ENCODE data around the gene EGFR. TPM values are rescaled to one million over a fixed set of nuclear protein-coding genes. Genes with fewer than 3 reads are reported as not detected.

Gene EGFR
- total and polyA plus RNA-seq, 9 donors = 13.0 to 54.6 (median 41.7) TPM

DNA sequence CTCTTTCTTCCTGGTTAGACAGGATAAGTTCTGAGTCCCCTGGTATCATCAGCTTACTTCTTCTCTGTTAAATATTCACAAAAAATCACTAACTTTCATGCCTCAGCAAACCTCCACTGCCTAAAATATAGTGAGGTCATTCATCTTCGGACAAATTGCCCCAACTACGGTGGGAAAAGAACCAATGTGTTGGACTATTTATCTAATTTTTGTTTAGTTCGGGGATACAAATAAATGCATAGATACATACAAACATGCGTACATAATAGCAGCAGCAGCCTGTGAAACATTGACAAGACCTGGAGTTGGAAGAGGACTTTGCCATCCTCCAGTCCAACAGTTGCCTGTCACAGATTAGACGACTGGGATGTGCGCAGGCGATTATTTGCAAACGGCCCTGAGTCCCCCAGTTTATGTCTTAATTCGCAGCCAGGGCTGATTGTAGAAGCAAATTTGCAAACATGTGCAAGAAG, 51.5 kb downstream of the EGFR start:
- WGBS, 3 donors = 86 to 95% (median 90%) methylated on average over 9 of the region's 9 CpGs
- no peak overlapping the region for H3K4me3 ChIP-seq
- DNase-seq = no peak
- H3K27ac ChIP-seq = no peak overlapping the region
- no peaks in the 10 kb centered on the region for H3K27me3 ChIP-seq
- TF ChIP-seq EP300 (IDR thresholded peaks at IDR 0.05) = no peak
- TF ChIP-seq CTCF (IDR thresholded peaks at IDR 0.05) = no peak
- no peak for TF ChIP-seq POLR2A (IDR thresholded peaks at IDR 0.05)
- H3K9me3 ChIP-seq = no peaks in the 10 kb centered on the region
- H3K36me3 ChIP-seq = no peaks in the 10 kb centered on the region
- intact Hi-C loops (cut with DNase I) = loop anchor here in 2 of 4 donors (10.0 kb wide), 1 partner anchor 46 kb away; no protein-coding TSS in a partner anchor
- peaks cover 34% of the 10 kb centered on the region for H3K4me1 ChIP-seq (ENCODE audit: insufficient read depth)

DNA sequence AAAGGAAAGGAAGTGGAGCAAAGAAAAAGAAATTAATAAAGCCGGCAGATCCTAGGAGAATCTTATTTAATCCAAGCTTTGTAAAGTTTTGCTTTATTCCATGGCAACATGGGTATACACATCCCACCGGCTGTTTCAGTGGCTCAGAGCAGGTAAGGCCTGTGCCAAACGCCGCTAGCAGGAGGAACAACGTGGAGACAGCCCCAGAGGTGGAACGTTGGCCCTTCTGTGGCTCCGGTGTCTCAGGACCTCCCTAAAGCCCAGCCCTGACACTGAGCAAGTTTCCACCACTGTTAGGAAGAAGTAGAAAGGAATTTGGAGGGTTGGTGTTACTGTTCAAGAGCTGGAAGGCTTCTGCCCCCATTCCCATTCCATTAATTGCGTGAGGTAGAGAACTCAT, 52.0 kb downstream of the EGFR start:
- intact Hi-C loops (cut with DNase I) = loop anchor here in 2 of 4 donors (10.0 kb wide), 1 partner anchor 46 kb away; no protein-coding TSS in a partner anchor
- WGBS, 3 donors = 72 to 74% (median 72%) methylated on average over 8 of the region's 8 CpGs
- Histone ChIP-seq H3K9me3 (no peaks in the 10 kb centered on the region), H3K4me3 (no peak overlapping the region), H3K27ac (peak overlapping the region in 1 of 2 donors; percentile 28), H3K27me3 (no peaks in the 10 kb centered on the region), H3K4me1 (ENCODE audit: insufficient read depth) (peaks cover 34% of the 10 kb centered on the region), H3K36me3 (no peaks in the 10 kb centered on the region)
- TF ChIP-seq CTCF (IDR thresholded peaks at IDR 0.05) (no peak), EP300 (IDR thresholded peaks at IDR 0.05) (no peak), POLR2A (IDR thresholded peaks at IDR 0.05) (no peak)
- no peak for DNase-seq

DNA sequence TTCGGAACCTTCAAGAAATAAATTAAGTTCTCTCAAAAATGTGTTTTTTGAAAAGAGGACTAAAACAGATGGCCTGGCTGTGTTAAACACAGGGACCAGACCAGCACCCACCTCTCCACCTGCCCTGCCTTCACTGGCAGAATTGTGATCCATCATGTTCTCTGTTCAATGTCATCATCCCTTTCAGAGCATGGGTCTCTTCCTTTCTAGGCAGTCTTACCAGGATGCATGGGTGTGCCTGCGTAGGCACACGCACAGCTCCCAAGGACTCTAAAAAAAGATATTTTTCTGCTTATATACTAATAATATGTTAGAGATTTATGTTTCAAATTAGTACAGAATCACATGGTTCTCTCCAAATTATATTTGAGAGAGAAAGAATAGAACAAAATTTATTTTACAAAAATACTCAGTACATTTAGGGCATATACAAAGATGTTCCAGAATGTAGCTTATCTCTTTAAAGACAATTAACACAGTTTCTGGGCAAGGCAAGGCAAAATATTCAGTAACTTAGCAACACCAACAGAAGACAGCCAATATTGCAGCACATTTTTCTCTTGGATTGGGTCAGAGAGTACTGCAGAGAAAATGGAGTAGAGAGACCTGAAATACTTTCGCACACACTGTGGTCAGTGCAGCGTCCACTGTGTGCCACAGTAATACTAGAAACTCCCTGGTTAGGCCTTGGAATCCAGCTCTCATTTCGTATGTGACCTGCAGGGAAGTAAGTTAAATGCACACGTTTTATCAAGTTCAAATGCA, 52.8 kb downstream of the EGFR start:
- TF ChIP-seq POLR2A (IDR thresholded peaks at IDR 0.05) (no peak), EP300 (IDR thresholded peaks at IDR 0.05) (no peak), CTCF (IDR thresholded peaks at IDR 0.05) (no peak)
- WGBS, 3 donors = 32 to 33% (median 33%) methylated on average over 7 of the region's 7 CpGs
- Histone ChIP-seq H3K27ac (peak overlapping the region in 1 of 2 donors; percentile 28), H3K4me1 (ENCODE audit: insufficient read depth) (peaks cover 33% of the 10 kb centered on the region), H3K36me3 (no peaks in the 10 kb centered on the region), H3K4me3 (no peak overlapping the region), H3K27me3 (no peaks in the 10 kb centered on the region), H3K9me3 (no peaks in the 10 kb centered on the region)
- no peak for DNase-seq
- intact Hi-C loops (cut with DNase I) = loop anchor here in 2 of 4 donors (10.0 kb wide), 1 partner anchor 47 kb away; no protein-coding TSS in a partner anchor

DNA sequence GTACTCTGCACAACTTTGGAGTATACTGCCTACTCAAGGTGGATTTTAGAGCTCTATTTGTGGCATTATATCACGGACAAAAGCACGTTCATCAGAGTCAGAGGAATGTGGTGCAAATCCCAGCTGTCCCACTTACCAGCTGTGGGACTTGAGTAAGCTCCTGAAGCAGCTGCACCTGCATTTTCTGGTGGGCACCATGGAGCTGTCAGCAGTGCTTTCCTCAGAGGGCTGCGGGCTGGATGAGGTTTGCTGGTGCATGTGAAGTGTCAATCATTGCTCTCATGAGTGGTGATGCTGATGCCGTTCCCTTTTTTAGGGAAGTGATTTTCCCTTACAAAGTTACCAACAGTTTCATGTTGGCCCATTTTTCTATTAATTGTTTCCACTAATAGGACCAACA, 53.4 kb downstream of the EGFR start:
- H3K9me3 ChIP-seq = no peaks in the 10 kb centered on the region
- H3K27me3 ChIP-seq = no peaks in the 10 kb centered on the region
- TF ChIP-seq CTCF (IDR thresholded peaks at IDR 0.05) = no peak
- no peak for TF ChIP-seq EP300 (IDR thresholded peaks at IDR 0.05)
- TF ChIP-seq POLR2A (IDR thresholded peaks at IDR 0.05) = no peak
- H3K36me3 ChIP-seq = no peaks in the 10 kb centered on the region
- no peak overlapping the region for H3K27ac ChIP-seq
- H3K4me1 ChIP-seq (ENCODE audit: insufficient read depth) = peaks cover 30% of the 10 kb centered on the region
- no peak overlapping the region for H3K4me3 ChIP-seq
- intact Hi-C loops (cut with DNase I) = loop anchor here in 2 of 4 donors (10.0 kb wide), 1 partner anchor 47 kb away; no protein-coding TSS in a partner anchor
- DNase-seq = no peak
- 46 to 50% (median 49%) methylated on average over 4 of the region's 4 CpGs for WGBS, 3 donors
